Neural progenitor cell (in vitro differentiated cells): ENCODE data around the gene BACE2. TPM values are rescaled to one million over a fixed set of nuclear protein-coding genes. Genes with fewer than 3 reads are reported as not detected.

Experiments
- DNase-seq: peaks from one replicate; pipeline ENCODE4 v3.0.0-alpha.2; 2016; ENCODE audit warnings: low spot score
- H2AFZ ChIP-seq: fragments of 200-600 bp; sonication (generic); replicated peaks from 2 replicates; pipeline ENCODE4 v1.6.1; 2016; ENCODE audit warnings: antibody characterized with exemption
- H3F3A ChIP-seq: fragments of 200-600 bp; sonication (generic); 2 replicates; pipeline ENCODE4 v1.6.1; 2016; ENCODE audit warnings: antibody characterized with exemption, low read depth
- H3K27ac ChIP-seq: fragments of 200-600 bp; sonication (generic); 2 replicates; pipeline ENCODE4 v1.5.1; 2016; ENCODE audit warnings: mild to moderate bottlenecking
- H3K27me3 ChIP-seq: fragments of 200-600 bp; sonication (generic); 2 replicates; pipeline ENCODE4 v1.6.1; 2016; ENCODE audit warnings: mild to moderate bottlenecking, moderate library complexity
- H3K36me3 ChIP-seq: fragments of 200-600 bp; sonication (generic); 2 replicates; pipeline ENCODE4 v1.5.1; 2016
- H3K4me1 ChIP-seq: fragments of 200-600 bp; sonication (generic); 2 replicates; pipeline ENCODE4 v1.6.1; 2016; ENCODE audit warnings: mixed run types
- H3K4me2 ChIP-seq: fragments of 200-600 bp; sonication (generic); 2 replicates; pipeline ENCODE4 v1.6.1; 2016
- H3K4me3 ChIP-seq: fragments of 200-600 bp; sonication (generic); 2 replicates; pipeline ENCODE4 v1.5.1; 2016
- H3K79me2 ChIP-seq: fragments of 200-600 bp; sonication (generic); 2 replicates; pipeline ENCODE4 v1.6.1; 2016; ENCODE audit warnings: low read depth
- H3K9ac ChIP-seq: fragments of 200-600 bp; sonication (generic); 2 replicates; pipeline ENCODE4 v1.6.1; 2016
- H3K9me3 ChIP-seq: fragments of 200-600 bp; sonication (generic); 2 replicates; pipeline ENCODE4 v1.5.1; 2016; ENCODE audit warnings: low read depth
- H4K20me1 ChIP-seq: fragments of 200-600 bp; sonication (generic); 2 replicates; pipeline ENCODE4 v1.6.1; 2016; ENCODE audit warnings: low read depth
- H3K27ac Mint-ChIP-seq: 3 replicates; pipeline ENCODE4 v1.8.0; 2021; ENCODE audit warnings: mixed read lengths
- H3K27me3 Mint-ChIP-seq: 2 replicates; pipeline ENCODE4 v1.8.0; 2022; ENCODE audit warnings: low read depth, mild to moderate bottlenecking, inconsistent platforms, moderate library complexity, mixed read lengths; ENCODE audit not compliant: insufficient read depth
- H3K36me3 Mint-ChIP-seq: 3 replicates; pipeline ENCODE4 v1.8.0; 2021; ENCODE audit warnings: mixed read lengths
- H3K4me1 Mint-ChIP-seq: 3 replicates; pipeline ENCODE4 v1.8.0; 2021; ENCODE audit warnings: mixed read lengths
- H3K4me3 Mint-ChIP-seq: 3 replicates; pipeline ENCODE4 v1.8.0; 2021; ENCODE audit warnings: mild to moderate bottlenecking, moderate library complexity, mixed read lengths
- H3K9me3 Mint-ChIP-seq: 3 replicates; pipeline ENCODE4 v1.8.0; 2020; ENCODE audit warnings: mixed read lengths
- EZH2 ChIP-seq: fragments of 200-600 bp; sonication (generic); IDR thresholded peaks from 2 replicates; pipeline ENCODE4 v1.6.1; 2017; ENCODE audit warnings: antibody characterized with exemption, mild to moderate bottlenecking, moderate library complexity
- EZH2phosphoT487 ChIP-seq: fragments of 200-600 bp; sonication (generic); IDR thresholded peaks from 2 replicates; pipeline ENCODE4 v1.6.1; 2017; ENCODE audit warnings: antibody characterized with exemption
- total RNA-seq: library from RNA; depleted of rRNA; stranded (reverse); fragments of >200 nt; gene quantifications from 2 replicates; pipeline ENCODE4 v1.2.3, GENCODE V29; 2015; ENCODE audit warnings: low replicate concordance
- TF ChIP-seq, protein P1 (sequence below): fragments of 200-600 bp; sonication (generic); IDR thresholded peaks from 2 replicates; pipeline ENCODE4 v1.5.1; 2017; ENCODE audit warnings: antibody characterized with exemption, mild to moderate bottlenecking

Gene BACE2
- 0.15 and 0.71 TPM in 2 replicates for total RNA-seq

GRCh38 chr21:41167348-41168342 is at the start of gene BACE2:
Gene BACE2, plus strand, starts transcription at chr21:41168160. Its CDS starts 104 bp downstream, at chr21:41168264.
- H3K4me1 Mint-ChIP-seq = peaks cover 17% of the 10 kb centered on the region
- H3K27ac ChIP-seq = no peak within 1 kb of the TSS
- peaks cover 77% of the 10 kb centered on the region for H3K27me3 ChIP-seq
- H2AFZ ChIP-seq = peak within 1 kb of the TSS; percentile 95
- DNase-seq = peak; percentile 81
- H3K36me3 Mint-ChIP-seq = no peaks in the 10 kb centered on the region
- TF ChIP-seq EZH2phosphoT487 (peak; percentile 2), EZH2 (no peak)
- TF ChIP-seq, protein P1, sequence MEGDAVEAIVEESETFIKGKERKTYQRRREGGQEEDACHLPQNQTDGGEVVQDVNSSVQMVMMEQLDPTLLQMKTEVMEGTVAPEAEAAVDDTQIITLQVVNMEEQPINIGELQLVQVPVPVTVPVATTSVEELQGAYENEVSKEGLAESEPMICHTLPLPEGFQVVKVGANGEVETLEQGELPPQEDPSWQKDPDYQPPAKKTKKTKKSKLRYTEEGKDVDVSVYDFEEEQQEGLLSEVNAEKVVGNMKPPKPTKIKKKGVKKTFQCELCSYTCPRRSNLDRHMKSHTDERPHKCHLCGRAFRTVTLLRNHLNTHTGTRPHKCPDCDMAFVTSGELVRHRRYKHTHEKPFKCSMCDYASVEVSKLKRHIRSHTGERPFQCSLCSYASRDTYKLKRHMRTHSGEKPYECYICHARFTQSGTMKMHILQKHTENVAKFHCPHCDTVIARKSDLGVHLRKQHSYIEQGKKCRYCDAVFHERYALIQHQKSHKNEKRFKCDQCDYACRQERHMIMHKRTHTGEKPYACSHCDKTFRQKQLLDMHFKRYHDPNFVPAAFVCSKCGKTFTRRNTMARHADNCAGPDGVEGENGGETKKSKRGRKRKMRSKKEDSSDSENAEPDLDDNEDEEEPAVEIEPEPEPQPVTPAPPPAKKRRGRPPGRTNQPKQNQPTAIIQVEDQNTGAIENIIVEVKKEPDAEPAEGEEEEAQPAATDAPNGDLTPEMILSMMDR = peak; percentile 67
- H3K9me3 Mint-ChIP-seq = no peaks in the 10 kb centered on the region
- peak within 1 kb of the TSS; percentile 89 for H3K4me3 Mint-ChIP-seq
- no peak within 1 kb of the TSS for H3K27ac Mint-ChIP-seq
- no peaks in the 10 kb centered on the region for H3K9me3 ChIP-seq
- peak within 1 kb of the TSS; percentile 83 for H3K4me3 ChIP-seq
- peaks cover 22% of the 10 kb centered on the region for H3K27me3 Mint-ChIP-seq
- H3K9ac ChIP-seq = no peak within 1 kb of the TSS
- no peaks in the 10 kb centered on the region for H3K36me3 ChIP-seq
- no peaks in the 10 kb centered on the region for H3K79me2 ChIP-seq
- H4K20me1 ChIP-seq = peaks cover 14% of the 10 kb centered on the region
- peaks cover 11% of the 10 kb centered on the region for H3F3A ChIP-seq
- H3K4me1 ChIP-seq = peaks cover 12% of the 10 kb centered on the region
- H3K4me2 ChIP-seq = peak within 1 kb of the TSS; percentile 93

GRCh38 chr21:41119901-41120300 is 48.1 kb upstream of the BACE2 start:
- Mint-ChIP-seq H3K9me3 (no peaks in the 10 kb centered on the region), H3K4me1 (peaks cover 2% of the 10 kb centered on the region), H3K27me3 (peaks cover 9% of the 10 kb centered on the region), H3K36me3 (no peaks in the 10 kb centered on the region), H3K4me3 (no peak overlapping the region), H3K27ac (no peak overlapping the region)
- Histone ChIP-seq H3K27ac (no peak overlapping the region), H3K79me2 (no peaks in the 10 kb centered on the region), H3K4me2 (no peak overlapping the region), H3F3A (no peaks in the 10 kb centered on the region), H2AFZ (no peak overlapping the region), H3K9ac (no peak overlapping the region), H3K27me3 (no peaks in the 10 kb centered on the region), H3K4me3 (no peak overlapping the region), H3K4me1 (no peaks in the 10 kb centered on the region), H4K20me1 (no peaks in the 10 kb centered on the region), H3K36me3 (no peaks in the 10 kb centered on the region), H3K9me3 (no peaks in the 10 kb centered on the region)
- no peak for DNase-seq
- no peak for TF ChIP-seq EZH2phosphoT487

DNA sequence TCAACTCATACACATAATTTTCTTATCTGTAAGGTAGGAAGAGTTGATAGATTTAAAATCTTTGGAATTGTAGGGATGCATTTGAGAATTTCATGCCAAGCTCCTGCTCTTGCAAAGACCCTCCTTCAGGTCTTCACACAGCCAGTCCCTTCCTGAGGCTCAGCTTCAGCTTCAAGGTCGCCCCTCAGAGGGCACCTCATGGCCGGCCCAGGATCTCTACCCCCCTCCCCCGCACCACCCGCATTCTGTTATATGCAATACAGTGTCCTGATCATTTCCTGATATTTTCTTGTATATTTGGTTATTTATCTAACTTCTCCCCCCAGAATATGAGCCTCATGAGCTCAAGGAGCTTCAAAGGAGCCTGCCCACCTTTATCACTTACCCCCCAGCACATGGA is 47.0 kb upstream of the BACE2 start:
- no peaks in the 10 kb centered on the region for H3K4me1 Mint-ChIP-seq
- H3K36me3 Mint-ChIP-seq = no peaks in the 10 kb centered on the region
- no peaks in the 10 kb centered on the region for H3K79me2 ChIP-seq
- no peaks in the 10 kb centered on the region for H3K27me3 ChIP-seq
- H3K4me1 ChIP-seq = no peaks in the 10 kb centered on the region
- H3K4me3 ChIP-seq = no peak overlapping the region
- H4K20me1 ChIP-seq = no peaks in the 10 kb centered on the region
- H3K9me3 Mint-ChIP-seq = no peaks in the 10 kb centered on the region
- H3K9me3 ChIP-seq = no peaks in the 10 kb centered on the region
- no peak overlapping the region for H3K9ac ChIP-seq
- no peaks in the 10 kb centered on the region for H3K36me3 ChIP-seq
- no peak for DNase-seq
- H2AFZ ChIP-seq = no peak overlapping the region
- no peak overlapping the region for H3K4me2 ChIP-seq
- H3K4me3 Mint-ChIP-seq = peak overlapping the region; percentile 53
- no peak overlapping the region for H3K27ac Mint-ChIP-seq
- H3K27ac ChIP-seq = no peak overlapping the region
- H3K27me3 Mint-ChIP-seq = peaks cover 9% of the 10 kb centered on the region
- no peak for TF ChIP-seq EZH2phosphoT487
- TF ChIP-seq, protein P1 = no peak
- TF ChIP-seq EZH2 = no peak
- H3F3A ChIP-seq = no peaks in the 10 kb centered on the region
